Endothelial cell of umbilical vein (primary cell): ENCODE data around the gene MT1E. TPM values are rescaled to one million over a fixed set of nuclear protein-coding genes. Genes with fewer than 3 reads are reported as not detected.
"Not testable (repeated sequence)": the region's sequence is repeated elsewhere in the genome, so short reads cannot be mapped to it uniquely, and the experiment has no call there.

Experiments
- BruUV-seq: library from RNA; stranded (reverse); fragments of 400-500 nt; replicated peaks from 2 replicates; lab custom pipeline; 2021; lab: Mats Ljungman, UMichigan
- CTCF ChIA-PET: fragments of 300-600, 350-600 bp; sonication (Branson Sonifier 250); formaldehyde crosslinking; loops from one replicate; lab custom pipeline; 2021; ENCODE audit warnings: antibody characterized with exemption, inconsistent platforms; lab: Charles Lee
- POLR2A ChIA-PET: fragments of 300-600, 350-600 bp; sonication (Branson Sonifier 250); formaldehyde crosslinking; loops from one replicate; lab custom pipeline; 2021; ENCODE audit warnings: antibody characterized with exemption, inconsistent platforms; lab: Charles Lee
- DNase-seq: peaks from one replicate; pipeline ENCODE4 v3.0.0-alpha.2; 2011; ENCODE audit warnings: low read depth, low spot score
- FAIRE-seq: peaks from 2 replicates; lab custom pipeline; 2011; peaks lifted over from hg19 to GRCh38; lab: Jason Lieb, UNC
- H2AFZ ChIP-seq: 2 replicates; pipeline ENCODE4 v1.6.0; 2012; ENCODE audit warnings: low read depth, low read length, control low read depth, inconsistent platforms
- H3K27ac ChIP-seq: 2 replicates; pipeline ENCODE4 v1.5.1; 2011; ENCODE audit warnings: low read depth, mild to moderate bottlenecking, control low read depth, low read length, moderate library complexity; ENCODE audit not compliant: insufficient read depth
- H3K27me3 ChIP-seq, 2 experiments: 2 replicates each; pipeline versions ENCODE4 v1.6.0 to v1.6.1; 2011; ENCODE audit warnings: low read length in 2 of 2, mixed read lengths in 1 of 2; ENCODE audit not compliant: control insufficient read depth in 2 of 2, insufficient read depth in 2 of 2
- H3K36me3 ChIP-seq, 2 experiments: 2 replicates in 1 of 2; 3 replicates in 1 of 2; pipeline ENCODE4 v1.5.1; 2011; ENCODE audit warnings: low read length in 2 of 2, mild to moderate bottlenecking in 1 of 2, moderate library complexity in 1 of 2; ENCODE audit not compliant: control insufficient read depth in 2 of 2, insufficient read depth in 2 of 2; ENCODE audit errors: extremely low read depth in 1 of 2
- H3K4me1 ChIP-seq: 3 replicates; pipeline ENCODE4 v1.5.1; 2011; ENCODE audit warnings: mild to moderate bottlenecking, low read length; ENCODE audit not compliant: control insufficient read depth, insufficient read depth; ENCODE audit errors: extremely low read depth
- H3K4me2 ChIP-seq: 2 replicates; pipeline ENCODE4 v1.6.1; 2011; ENCODE audit warnings: low read length, control low read depth, mixed read lengths; ENCODE audit not compliant: insufficient read depth
- H3K4me3 ChIP-seq, 3 experiments: fragments of 200-600 bp in 1 of 3; sonication (generic), shearing (Covaris generic) in 1 of 3; replicated peaks in 1 of 3; 2 replicates each; pipeline ENCODE4 v1.5.1; 2011 to 2016; ENCODE audit warnings: control low read depth in 3 of 3, low read length in 3 of 3, mild to moderate bottlenecking in 2 of 3, inconsistent platforms in 1 of 3, low read depth in 1 of 3, moderate library complexity in 1 of 3; ENCODE audit not compliant: insufficient read depth in 1 of 3
- H3K79me2 ChIP-seq: 2 replicates; pipeline ENCODE4 v1.6.0; 2012; ENCODE audit warnings: low read length, inconsistent platforms; ENCODE audit not compliant: control insufficient read depth, insufficient read depth
- H3K9ac ChIP-seq: replicated peaks from 2 replicates; pipeline ENCODE3; 2011; ENCODE audit warnings: low read length, control low read depth; ENCODE audit not compliant: insufficient read depth; ENCODE audit errors: extremely low read depth
- H3K9me1 ChIP-seq: replicated peaks from 3 replicates; pipeline ENCODE4 v1.6.0; 2011; ENCODE audit warnings: mild to moderate bottlenecking, low read length; ENCODE audit not compliant: control insufficient read depth, insufficient read depth; ENCODE audit errors: extremely low read depth
- H3K9me3 ChIP-seq: replicated peaks from 2 replicates; pipeline ENCODE4 v1.5.1; 2012; ENCODE audit warnings: low read length, inconsistent platforms; ENCODE audit not compliant: control insufficient read depth, insufficient read depth
- H4K20me1 ChIP-seq: replicated peaks from 2 replicates; pipeline ENCODE3; 2011; ENCODE audit warnings: mild to moderate bottlenecking, low read length; ENCODE audit not compliant: control insufficient read depth, insufficient read depth; ENCODE audit errors: extremely low read depth
- CTCF ChIP-seq, 2 donors: IDR thresholded peaks; 1 replicate in 1 of 2; 2 replicates in 1 of 2; pipeline ENCODE4 v1.5.1; 2011; ENCODE audit warnings: low read length in 2 of 2, mild to moderate bottlenecking in 2 of 2, moderate library complexity in 2 of 2, control low read depth in 1 of 2, inconsistent platforms in 1 of 2, low read depth in 1 of 2; ENCODE audit not compliant: insufficient read depth in 1 of 2; ENCODE audit errors: extremely low read depth in 1 of 2
- EZH2 ChIP-seq: IDR thresholded peaks from 2 replicates; pipeline ENCODE4 v1.6.1; 2012; ENCODE audit warnings: borderline replicate concordance, low read depth, mild to moderate bottlenecking, moderate library complexity, low read length, inconsistent platforms; ENCODE audit not compliant: severe bottlenecking
- FOS ChIP-seq: IDR thresholded peaks from 2 replicates; pipeline ENCODE4 v1.6.1; 2011; ENCODE audit warnings: mild to moderate bottlenecking, low read length, moderate library complexity, borderline replicate concordance; ENCODE audit not compliant: insufficient read depth
- GATA2 ChIP-seq: IDR thresholded peaks from 2 replicates; pipeline ENCODE4 v1.7.0; 2011; ENCODE audit warnings: low read depth, mild to moderate bottlenecking, moderate library complexity, mixed read lengths, low read length; ENCODE audit not compliant: insufficient read length, insufficient read depth
- JUN ChIP-seq: IDR thresholded peaks from 2 replicates; pipeline ENCODE4 v1.6.1; 2011; ENCODE audit warnings: borderline replicate concordance, low read depth; ENCODE audit not compliant: insufficient read length, insufficient read depth
- MAX ChIP-seq: IDR thresholded peaks from 2 replicates; pipeline ENCODE4 v1.6.1; 2011; ENCODE audit not compliant: insufficient read depth, insufficient read length
- MYC ChIP-seq: IDR thresholded peaks from one replicate; pipeline ENCODE4 v1.6.1; 2011; ENCODE audit warnings: mild to moderate bottlenecking, low read depth, low read length
- POLR2A ChIP-seq: IDR thresholded peaks from 2 replicates; pipeline ENCODE4 v1.6.1; 2012; ENCODE audit warnings: low read depth, mild to moderate bottlenecking, control low read depth, low read length
- POLR2AphosphoS5 ChIP-seq: IDR thresholded peaks from 2 replicates; pipeline ENCODE4 v1.6.1; 2012; ENCODE audit warnings: low read depth, mild to moderate bottlenecking, control low read depth, low read length, moderate library complexity; ENCODE audit not compliant: insufficient read depth
- dilution Hi-C: fragments of 300-500 bp; cut with MboI; formaldehyde crosslinking; loops from one replicate; pipeline ENCODE4 v1.15.0; 2019; ENCODE audit warnings: low sequenced_read_pairs; ENCODE audit not compliant: extremely low pct_ligation_motif_present
- intact Hi-C: fragments of 100-400 bp; cut with micrococcal nuclease; formaldehyde crosslinking; loops from one replicate; pipeline ENCODE4 v1.10.0; 2022
- polyA plus RNA-seq, 4 experiments: library from polyadenylated mRNA; depleted of rRNA in 3 of 4; stranded (reverse) in 3 of 4; unstranded in 1 of 4; fragments of >200 nt; gene quantifications; 2 replicates each; pipeline versions ENCODE4 v1.2.1 to v1.2.3, GENCODE V29; 2011 to 2012; ENCODE audit warnings: missing spikeins in 1 of 4
- total RNA-seq: library from RNA; stranded (reverse); gene quantifications from 2 replicates; pipeline ENCODE4 v1.2.3, GENCODE V29; 2021

Gene MT1E
- total and polyA plus RNA-seq, 2 donors (not counting 3 experiments of a cell fraction or from before 2014, with no cell fraction given), result 208 to 346 TPM

GRCh38 chr16:56664506-56664905, 38.9 kb downstream of the MT1E start:
- Histone ChIP-seq H3K79me2 (no peaks in the 10 kb centered on the region), H3K9me1 (no peaks in the 10 kb centered on the region), H3K27me3 (peaks cover 78 to 91% of the 10 kb centered on the region in 2 experiments), H4K20me1 (no peaks in the 10 kb centered on the region), H3K4me2 (no peak overlapping the region), H3K9ac (no peak overlapping the region), H3K4me3 (no peak overlapping the region), H2AFZ (no peak overlapping the region), H3K4me1 (peaks cover 6% of the 10 kb centered on the region), H3K27ac (no peak overlapping the region), H3K36me3 (no peaks in the 10 kb centered on the region), H3K9me3 (no peaks in the 10 kb centered on the region)
- FAIRE-seq (no peak), DNase-seq (no peak)
- CTCF ChIA-PET, result interaction anchor here (0.6 kb wide), 1 partner anchor 11 kb away, joined by 3 read pairs; no protein-coding TSS in a partner anchor
- POLR2A ChIA-PET, result no interaction called here
- dilution Hi-C loops, result no loop called here
- BruUV-seq, result no TSS peak
- TF ChIP-seq JUN (no peak), GATA2 (no peak), MAX (no peak), CTCF (IDR thresholded peaks at IDR 0.05; ENCODE audit: extremely low read depth in 1 of 2, insufficient read depth in 1 of 2, low read depth in 1 of 2, low read length in 2 of 2) (no peak), MYC (no peak), EZH2 (no peak), POLR2A (no peak), POLR2AphosphoS5 (no peak), FOS (no peak)
- intact Hi-C loops, result no loop called here

GRCh38 chr16:56665286-56666261, 40.0 kb downstream of the MT1E start:
- H3K4me1 ChIP-seq, H3K9me3 ChIP-seq, H3K4me3 ChIP-seq, H3K4me2 ChIP-seq, dilution Hi-C loops, intact Hi-C loops, H3K79me2 ChIP-seq, H3K27ac ChIP-seq, H3K36me3 ChIP-seq, H4K20me1 ChIP-seq, BruUV-seq, DNase-seq, H3K9ac ChIP-seq, FAIRE-seq, H3K9me1 ChIP-seq, CTCF ChIA-PET, H2AFZ ChIP-seq, POLR2A ChIA-PET: not testable (repeated sequence)
- H3K27me3 ChIP-seq, result peaks cover 83 to 94% of the 10 kb centered on the region in 2 experiments
